H9 (cell line): ENCODE data around the gene ZBTB16. TPM values are rescaled to one million over a fixed set of nuclear protein-coding genes. Genes with fewer than 3 reads are reported as not detected.

Experiments
- DNase-seq: peaks from one replicate; pipeline ENCODE4 v3.0.0-alpha.2; 2017
- H2AFZ ChIP-seq: one replicate; pipeline ENCODE4 v1.6.1; 2013; ENCODE audit warnings: mild to moderate bottlenecking, low read length, control low read depth, moderate library complexity
- H2AK5ac ChIP-seq: 2 replicates; pipeline ENCODE4 v1.6.1; 2013; ENCODE audit warnings: low read length, control low read depth, mixed read lengths; ENCODE audit not compliant: insufficient read length
- H2BK120ac ChIP-seq: one replicate; pipeline ENCODE4 v1.6.1; 2013; ENCODE audit warnings: low read depth, mild to moderate bottlenecking, low read length, control low read depth, inconsistent platforms; ENCODE audit not compliant: poor library complexity, severe bottlenecking
- H2BK12ac ChIP-seq: 2 replicates; pipeline ENCODE4 v1.6.1; 2013; ENCODE audit warnings: low read length, control low read depth, mixed read lengths, low read depth; ENCODE audit not compliant: insufficient read length
- H2BK15ac ChIP-seq: 2 replicates; pipeline ENCODE4 v1.6.1; 2013; ENCODE audit warnings: low read depth, low read length, control low read depth
- H2BK20ac ChIP-seq: one replicate; pipeline ENCODE4 v1.6.1; 2013; ENCODE audit warnings: low read depth, mild to moderate bottlenecking, low read length, control low read depth, inconsistent platforms; ENCODE audit not compliant: poor library complexity, severe bottlenecking
- H2BK5ac ChIP-seq: 2 replicates; pipeline ENCODE4 v1.6.1; 2013; ENCODE audit warnings: low read length, control low read depth, mixed read lengths; ENCODE audit not compliant: insufficient read length
- H3K14ac ChIP-seq: 2 replicates; pipeline ENCODE4 v1.6.1; 2013; ENCODE audit warnings: low read length, control low read depth; ENCODE audit not compliant: insufficient read depth
- H3K18ac ChIP-seq: 2 replicates; pipeline ENCODE4 v1.6.1; 2013; ENCODE audit warnings: low read depth, mild to moderate bottlenecking, mixed read lengths, low read length, control low read depth; ENCODE audit not compliant: insufficient read length
- H3K23ac ChIP-seq: 2 replicates; pipeline ENCODE4 v1.6.1; 2013; ENCODE audit warnings: low read length, control low read depth, mixed read lengths, low read depth; ENCODE audit not compliant: insufficient read length
- H3K23me2 ChIP-seq: 2 replicates; pipeline ENCODE4 v1.6.1; 2013; ENCODE audit warnings: low read depth, mild to moderate bottlenecking, mixed read lengths, low read length, control low read depth; ENCODE audit not compliant: insufficient read length, poor library complexity, severe bottlenecking
- H3K27ac ChIP-seq: 2 replicates; pipeline ENCODE4 v1.5.1; 2013; ENCODE audit warnings: low read length, control low read depth, mixed read lengths, low read depth; ENCODE audit not compliant: insufficient read length
- H3K27me3 ChIP-seq: 2 replicates; pipeline ENCODE4 v1.6.1; 2013; ENCODE audit warnings: low read length, control low read depth, inconsistent platforms; ENCODE audit not compliant: insufficient read depth
- H3K4ac ChIP-seq: 2 replicates; pipeline ENCODE4 v1.6.1; 2013; ENCODE audit warnings: low read depth, mild to moderate bottlenecking, control low read depth, inconsistent platforms, low read length, moderate library complexity
- H3K4me1 ChIP-seq: 2 replicates; pipeline ENCODE4 v1.6.1; 2013; ENCODE audit warnings: low read length, control low read depth, inconsistent platforms; ENCODE audit not compliant: insufficient read depth
- H3K4me2 ChIP-seq: 2 replicates; pipeline ENCODE4 v1.6.1; 2013; ENCODE audit warnings: low read length, control low read depth, mixed read lengths; ENCODE audit not compliant: insufficient read length, insufficient read depth
- H3K56ac ChIP-seq: 2 replicates; pipeline ENCODE4 v1.6.1; 2013; ENCODE audit warnings: low read depth, mild to moderate bottlenecking, mixed read lengths, low read length, control low read depth; ENCODE audit not compliant: insufficient read length
- H3K79me1 ChIP-seq: 2 replicates; pipeline ENCODE4 v1.6.1; 2013; ENCODE audit warnings: low read depth, mild to moderate bottlenecking, moderate library complexity, low read length, control low read depth, inconsistent platforms; ENCODE audit not compliant: insufficient read depth, poor library complexity, severe bottlenecking
- H3K79me2 ChIP-seq: 2 replicates; pipeline ENCODE4 v1.6.1; 2013; ENCODE audit warnings: low read length, control low read depth, inconsistent platforms; ENCODE audit not compliant: insufficient read depth
- H3K9ac ChIP-seq: 2 replicates; pipeline ENCODE4 v1.6.1; 2013; ENCODE audit warnings: low read length, control low read depth, mixed read lengths; ENCODE audit not compliant: insufficient read length; ENCODE audit errors: extremely low read depth
- H3K9me3 ChIP-seq: one replicate; pipeline ENCODE4 v1.6.1; 2013; ENCODE audit warnings: low read depth, low read length, inconsistent platforms; ENCODE audit not compliant: control insufficient read depth
- H3T11ph ChIP-seq: one replicate; pipeline ENCODE4 v1.6.1; 2013; ENCODE audit warnings: mild to moderate bottlenecking, low read length, control low read depth, inconsistent platforms
- H4K20me1 ChIP-seq: one replicate; pipeline ENCODE4 v1.6.1; 2013; ENCODE audit not compliant: control insufficient read depth, insufficient read length, insufficient read depth
- H4K5ac ChIP-seq: 2 replicates; pipeline ENCODE4 v1.6.1; 2013; ENCODE audit warnings: low read depth, mild to moderate bottlenecking, mixed read lengths, low read length, control low read depth; ENCODE audit not compliant: insufficient read length
- H4K8ac ChIP-seq: replicated peaks from 2 replicates; pipeline ENCODE4 v1.6.1; 2013; ENCODE audit warnings: low read length, control low read depth, mixed read lengths, low read depth; ENCODE audit not compliant: insufficient read length
- H4K91ac ChIP-seq: 2 replicates; pipeline ENCODE4 v1.6.1; 2013; ENCODE audit warnings: low read depth, mild to moderate bottlenecking, moderate library complexity, mixed read lengths, low read length, control low read depth; ENCODE audit not compliant: insufficient read length
- H3K27ac Mint-ChIP-seq, 3 experiments: 2 replicates in 2 of 3; 3 replicates in 1 of 3; pipeline ENCODE4 v1.8.0; 2020 to 2021; ENCODE audit warnings: mixed read lengths in 3 of 3, mild to moderate bottlenecking in 1 of 3, moderate library complexity in 1 of 3
- H3K27me3 Mint-ChIP-seq: 2 replicates; pipeline ENCODE4 v1.8.0; 2021; ENCODE audit warnings: low read depth, mild to moderate bottlenecking, moderate library complexity, mixed read lengths
- H3K36me3 Mint-ChIP-seq, 3 experiments: 2 replicates in 2 of 3; 3 replicates in 1 of 3; pipeline ENCODE4 v1.8.0; 2020 to 2021; ENCODE audit warnings: low read depth in 3 of 3, mixed read lengths in 3 of 3; ENCODE audit not compliant: insufficient read depth in 1 of 3
- H3K4me1 Mint-ChIP-seq, 2 experiments: 2 replicates each; pipeline ENCODE4 v1.8.0; 2020; ENCODE audit warnings: mixed read lengths in 2 of 2
- H3K4me3 Mint-ChIP-seq, 2 experiments: 2 replicates in 1 of 2; 3 replicates in 1 of 2; pipeline ENCODE4 v1.8.0; 2020 to 2021; ENCODE audit warnings: mild to moderate bottlenecking in 2 of 2, mixed read lengths in 2 of 2, moderate library complexity in 1 of 2
- H3K9me3 Mint-ChIP-seq, 2 experiments: 2 replicates in 1 of 2; 3 replicates in 1 of 2; pipeline ENCODE4 v1.8.0; 2020; ENCODE audit warnings: mild to moderate bottlenecking in 2 of 2, mixed read lengths in 2 of 2, moderate library complexity in 1 of 2
- CTCF ChIP-seq: fragments of 200-600 bp; sonication (generic); conservative IDR thresholded peaks from 3 replicates; pipeline ENCODE4 v1.8.0; 2021; ENCODE audit warnings: antibody characterized with exemption, mild to moderate bottlenecking
- WGBS: extraction: QIAGEN DNeasy Blood & Tissue Kit; methylation state at CpG from one replicate; pipeline ENCODE4 v1.1.7; 2013; ENCODE audit warnings: missing lambda C conversion rate, low lambda C conversion rate, mixed read lengths; ENCODE audit not compliant: insufficient read length; ENCODE audit errors: extremely low coverage; 5-methylcytosine and 5-hydroxymethylcytosine counted together
- total RNA-seq: library from RNA; stranded (reverse); gene quantifications from 2 replicates; pipeline ENCODE4 v1.2.1, GENCODE V29; 2021

Gene ZBTB16
- total RNA-seq, 1 experiment from 2014 or later = not detected

- no peaks in the 10 kb centered on the region for H3K36me3 Mint-ChIP-seq
- Histone ChIP-seq H4K91ac (no peak overlapping the region), H3K4me2 (no peak overlapping the region), H2BK20ac (no peak overlapping the region), H3K23me2 (no peaks in the 10 kb centered on the region), H4K8ac (no peak overlapping the region), H3K79me1 (no peaks in the 10 kb centered on the region), H3K23ac (no peak overlapping the region), H3K18ac (no peak overlapping the region), H2AFZ (no peak overlapping the region), H3K9me3 (no peaks in the 10 kb centered on the region), H2AK5ac (no peak overlapping the region), H3T11ph (no peak overlapping the region), H3K56ac (no peak overlapping the region), H3K4me1 (no peaks in the 10 kb centered on the region), H4K20me1 (no peaks in the 10 kb centered on the region), H3K79me2 (no peaks in the 10 kb centered on the region), H2BK12ac (no peak overlapping the region), H2BK120ac (no peak overlapping the region), H3K14ac (no peak overlapping the region), H3K4ac (no peak overlapping the region), H2BK5ac (no peak overlapping the region), H2BK15ac (no peak overlapping the region), H3K27me3 (no peaks in the 10 kb centered on the region), H3K9ac (no peak overlapping the region), H3K27ac (no peak overlapping the region), H4K5ac (no peak overlapping the region)
- no peaks in the 10 kb centered on the region for H3K9me3 Mint-ChIP-seq
- H3K27ac Mint-ChIP-seq = no peak overlapping the region
- no CpG with 5 or more reads among the region's 2 CpGs for WGBS
- no peaks in the 10 kb centered on the region for H3K4me1 Mint-ChIP-seq
- TF ChIP-seq CTCF = no peak
- no peak overlapping the region for H3K4me3 Mint-ChIP-seq
- peaks cover 39% of the 10 kb centered on the region for H3K27me3 Mint-ChIP-seq
- DNase-seq = no peak
These were observed 66.4 kb downstream of the ZBTB16 start for GRCh38 chr11:114125959-114126358.
